Thoracic aorta (tissue), 2 donors: ENCODE measurements around the gene FEM1C. TPM values are rescaled to one million over a fixed set of nuclear protein-coding genes. Genes with fewer than 3 reads are reported as not detected.

Source experiments
- ATAC-seq: fragments of 150-250 bp; one replicate; pipeline ENCODE4 v1.8.0; 2017; ENCODE audit warnings: low read depth; ENCODE audit not compliant: insufficient number of reproducible peaks, low FRiP score
- DNase-seq: peaks from one replicate; pipeline ENCODE4 v3.0.0-alpha.2; 2020; ENCODE audit warnings: low spot score
- H3K27ac ChIP-seq, 2 donors: fragments of 200-600 bp; sonication (generic); 1 replicate in 1 of 2; 2 replicates in 1 of 2; pipeline ENCODE4 v1.5.1; 2016; ENCODE audit warnings: mild to moderate bottlenecking in 2 of 2, moderate library complexity in 2 of 2
- H3K27me3 ChIP-seq: fragments of 200-600 bp; sonication (generic); replicated peaks from 2 replicates; pipeline ENCODE4 v1.6.0; 2016; ENCODE audit warnings: mild to moderate bottlenecking; ENCODE audit not compliant: insufficient read depth
- H3K36me3 ChIP-seq: fragments of 200-600 bp; sonication (generic); one replicate; pipeline ENCODE4 v1.5.1; 2016
- H3K4me1 ChIP-seq, 2 donors: fragments of 200-600 bp; sonication (generic); 1 replicate in 1 of 2; 2 replicates in 1 of 2; pipeline versions ENCODE4 v1.5.1 to v1.6.0; 2016; ENCODE audit warnings: low read depth in 2 of 2, mild to moderate bottlenecking in 1 of 2; ENCODE audit not compliant: control insufficient read depth in 1 of 2
- H3K4me3 ChIP-seq: fragments of 200-600 bp; sonication (generic); 2 replicates; pipeline ENCODE4 v1.5.1; 2016; ENCODE audit warnings: mild to moderate bottlenecking
- H3K9me3 ChIP-seq: fragments of 200-600 bp; sonication (generic); 2 replicates; pipeline ENCODE4 v1.5.1; 2016
- total RNA-seq, 2 donors: library from RNA; depleted of rRNA; stranded (reverse); fragments of >200 nt; gene quantifications; one replicate each; pipeline versions ENCODE4 v1.1.0 to v1.2.3, GENCODE V29; 2016
- TF ChIP-seq, protein P1 (sequence below): fragments of 200-600 bp; sonication (generic); IDR thresholded peaks from one replicate; pipeline ENCODE4 v1.5.1; 2019; ENCODE audit warnings: antibody characterized with exemption

The FEM1C gene
- total RNA-seq = 10 to 100 TPM; 14.1 to 35.6 TPM

- TF ChIP-seq, protein P1, sequence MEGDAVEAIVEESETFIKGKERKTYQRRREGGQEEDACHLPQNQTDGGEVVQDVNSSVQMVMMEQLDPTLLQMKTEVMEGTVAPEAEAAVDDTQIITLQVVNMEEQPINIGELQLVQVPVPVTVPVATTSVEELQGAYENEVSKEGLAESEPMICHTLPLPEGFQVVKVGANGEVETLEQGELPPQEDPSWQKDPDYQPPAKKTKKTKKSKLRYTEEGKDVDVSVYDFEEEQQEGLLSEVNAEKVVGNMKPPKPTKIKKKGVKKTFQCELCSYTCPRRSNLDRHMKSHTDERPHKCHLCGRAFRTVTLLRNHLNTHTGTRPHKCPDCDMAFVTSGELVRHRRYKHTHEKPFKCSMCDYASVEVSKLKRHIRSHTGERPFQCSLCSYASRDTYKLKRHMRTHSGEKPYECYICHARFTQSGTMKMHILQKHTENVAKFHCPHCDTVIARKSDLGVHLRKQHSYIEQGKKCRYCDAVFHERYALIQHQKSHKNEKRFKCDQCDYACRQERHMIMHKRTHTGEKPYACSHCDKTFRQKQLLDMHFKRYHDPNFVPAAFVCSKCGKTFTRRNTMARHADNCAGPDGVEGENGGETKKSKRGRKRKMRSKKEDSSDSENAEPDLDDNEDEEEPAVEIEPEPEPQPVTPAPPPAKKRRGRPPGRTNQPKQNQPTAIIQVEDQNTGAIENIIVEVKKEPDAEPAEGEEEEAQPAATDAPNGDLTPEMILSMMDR = no peak
- H3K36me3 ChIP-seq = no peaks in the 10 kb centered on the region
- no peaks in the 10 kb centered on the region for H3K27me3 ChIP-seq
- peak; percentile 88 for DNase-seq
- peaks cover 24 to 25% of the 10 kb centered on the region in 2 donors for H3K4me1 ChIP-seq
- H3K4me3 ChIP-seq = peak within 1 kb of the TSS; percentile 98
- H3K9me3 ChIP-seq = peaks cover 6% of the 10 kb centered on the region
- peak within 1 kb of the TSS; percentile 95 to 99 for H3K27ac ChIP-seq
- ATAC-seq = peak; percentile 96
These were observed at the start of gene FEM1C for GRCh38 chr5:115544436-115545350. Gene FEM1C (minus strand): TSS chr5:115544775. CDS start chr5:115543493, 1,282 bp downstream.

- DNase-seq (no peak), ATAC-seq (no peak)
- TF ChIP-seq, protein P1 = no peak
- H3K27ac ChIP-seq = no peak overlapping the region
- H3K4me3 ChIP-seq = no peak overlapping the region
- H3K36me3 ChIP-seq = no peaks in the 10 kb centered on the region
- peaks cover 0 to 4% of the 10 kb centered on the region in 2 donors for H3K4me1 ChIP-seq
- no peaks in the 10 kb centered on the region for H3K27me3 ChIP-seq
- no peaks in the 10 kb centered on the region for H3K9me3 ChIP-seq
These were observed 44.5 kb upstream of the FEM1C start for GRCh38 chr5:115589043-115589442.

GRCh38 chr5:115588640-115589039, 44.1 kb upstream of the FEM1C start:
- Histone ChIP-seq H3K4me1 (peaks cover 0 to 4% of the 10 kb centered on the region in 2 donors), H3K9me3 (no peaks in the 10 kb centered on the region), H3K36me3 (no peaks in the 10 kb centered on the region), H3K4me3 (no peak overlapping the region), H3K27ac (no peak overlapping the region), H3K27me3 (no peaks in the 10 kb centered on the region)
- TF ChIP-seq, protein P1 = no peak
- DNase-seq (no peak), ATAC-seq (no peak)

- DNase-seq (no peak), ATAC-seq (no peak)
- Histone ChIP-seq H3K27ac (no peak overlapping the region), H3K4me3 (no peak overlapping the region), H3K27me3 (no peaks in the 10 kb centered on the region), H3K4me1 (peaks cover 0 to 4% of the 10 kb centered on the region in 2 donors), H3K9me3 (no peaks in the 10 kb centered on the region), H3K36me3 (no peaks in the 10 kb centered on the region)
- TF ChIP-seq, protein P1 = peak; percentile 49
These were observed 42.1 kb upstream of the FEM1C start for GRCh38 chr5:115586525-115587146.

DNA sequence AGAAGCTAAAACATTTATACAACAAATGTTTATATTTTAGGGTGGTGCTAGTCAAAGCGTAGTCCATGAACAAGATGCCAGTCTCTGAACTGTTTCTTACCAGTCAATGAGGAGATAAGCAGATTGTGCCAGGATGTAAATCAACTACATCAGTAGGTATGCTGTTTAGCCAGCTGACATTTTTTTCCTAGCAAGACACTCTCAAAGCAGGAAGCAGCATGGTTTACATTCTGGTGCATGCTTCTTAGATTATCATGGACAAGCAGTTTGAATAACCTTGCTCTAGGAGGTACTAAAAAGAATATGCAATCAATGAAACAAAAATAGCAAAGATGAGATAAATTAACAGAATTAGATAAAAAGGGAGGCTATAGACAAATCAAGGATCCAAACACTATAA, 40.7 kb upstream of the FEM1C start:
- DNase-seq = no peak
- Histone ChIP-seq H3K36me3 (no peaks in the 10 kb centered on the region), H3K27me3 (no peaks in the 10 kb centered on the region), H3K9me3 (no peaks in the 10 kb centered on the region), H3K4me3 (no peak overlapping the region), H3K4me1 (peaks cover 0 to 4% of the 10 kb centered on the region in 2 donors), H3K27ac (no peak overlapping the region)
- ATAC-seq = no peak
- TF ChIP-seq, protein P1 = no peak
